Kidney epithelial cell (primary cell): Measurements from ENCODE around the gene STK32B. TPM values are rescaled to one million over a fixed set of nuclear protein-coding genes. Genes with fewer than 3 reads are reported as not detected.

Experiments used
- DNase-seq: peaks from one replicate; pipeline ENCODE4 v3.0.0-alpha.2; 2010; ENCODE audit warnings: low read depth
- H3K27me3 ChIP-seq: 2 replicates; pipeline ENCODE4 v1.6.0; 2011; ENCODE audit warnings: low read length; ENCODE audit not compliant: control insufficient read depth, insufficient read depth
- H3K36me3 ChIP-seq: 2 replicates; pipeline ENCODE4 v1.5.1; 2011; ENCODE audit warnings: low read length; ENCODE audit not compliant: control insufficient read depth, insufficient read depth
- H3K4me3 ChIP-seq: 2 replicates; pipeline ENCODE4 v1.5.1; 2011; ENCODE audit warnings: low read depth, mild to moderate bottlenecking, control low read depth, low read length
- total RNA-seq: library from RNA; depleted of rRNA; stranded (reverse); fragments of >200 nt; gene quantifications from 2 replicates; pipeline ENCODE4 v1.2.3, GENCODE V29; 2015
- TF ChIP-seq, protein P1 (sequence below): IDR thresholded peaks from 2 replicates; pipeline ENCODE4 v1.5.1; 2011; ENCODE audit warnings: mild to moderate bottlenecking, moderate library complexity, low read length, control low read depth, inconsistent platforms; ENCODE audit not compliant: insufficient read depth, poor library complexity, severe bottlenecking

STK32B gene
- total RNA-seq, 1 donor from 2014 or later, result 3.6 TPM

DNA sequence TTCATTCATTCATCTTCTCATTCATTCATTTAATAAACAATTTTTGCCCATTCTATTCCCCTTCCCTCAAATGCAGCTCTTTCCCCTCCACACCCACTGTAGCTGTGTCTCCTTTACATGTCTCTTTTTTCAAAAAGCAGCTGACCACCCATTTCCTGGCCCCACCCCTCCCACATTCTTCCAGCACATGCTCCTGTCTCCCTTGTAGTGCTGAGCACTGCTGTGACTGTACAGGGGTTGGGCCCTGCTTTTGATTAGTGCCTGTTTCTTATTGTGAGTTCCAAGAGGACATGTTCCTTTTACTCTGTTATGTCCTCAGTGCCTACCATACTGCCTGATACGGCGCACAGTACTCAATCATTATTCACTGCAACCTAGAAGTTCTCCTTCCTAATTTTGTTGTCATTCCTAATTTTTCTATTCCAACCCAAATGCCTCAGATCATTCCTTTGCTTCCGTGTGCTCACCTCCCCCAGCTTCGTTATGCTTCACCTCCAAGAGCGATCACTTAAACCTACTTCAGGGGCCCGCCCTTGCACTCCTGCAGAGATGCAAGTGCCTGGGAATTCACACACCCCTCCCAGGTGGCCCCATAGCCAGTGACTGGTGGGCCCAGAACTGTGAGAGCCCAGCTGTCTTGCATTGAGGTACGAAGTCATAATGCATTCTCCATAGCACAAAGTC lies 152.2 kb downstream of the STK32B start:
- TF ChIP-seq, protein P1, sequence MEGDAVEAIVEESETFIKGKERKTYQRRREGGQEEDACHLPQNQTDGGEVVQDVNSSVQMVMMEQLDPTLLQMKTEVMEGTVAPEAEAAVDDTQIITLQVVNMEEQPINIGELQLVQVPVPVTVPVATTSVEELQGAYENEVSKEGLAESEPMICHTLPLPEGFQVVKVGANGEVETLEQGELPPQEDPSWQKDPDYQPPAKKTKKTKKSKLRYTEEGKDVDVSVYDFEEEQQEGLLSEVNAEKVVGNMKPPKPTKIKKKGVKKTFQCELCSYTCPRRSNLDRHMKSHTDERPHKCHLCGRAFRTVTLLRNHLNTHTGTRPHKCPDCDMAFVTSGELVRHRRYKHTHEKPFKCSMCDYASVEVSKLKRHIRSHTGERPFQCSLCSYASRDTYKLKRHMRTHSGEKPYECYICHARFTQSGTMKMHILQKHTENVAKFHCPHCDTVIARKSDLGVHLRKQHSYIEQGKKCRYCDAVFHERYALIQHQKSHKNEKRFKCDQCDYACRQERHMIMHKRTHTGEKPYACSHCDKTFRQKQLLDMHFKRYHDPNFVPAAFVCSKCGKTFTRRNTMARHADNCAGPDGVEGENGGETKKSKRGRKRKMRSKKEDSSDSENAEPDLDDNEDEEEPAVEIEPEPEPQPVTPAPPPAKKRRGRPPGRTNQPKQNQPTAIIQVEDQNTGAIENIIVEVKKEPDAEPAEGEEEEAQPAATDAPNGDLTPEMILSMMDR, result no peak

DNA sequence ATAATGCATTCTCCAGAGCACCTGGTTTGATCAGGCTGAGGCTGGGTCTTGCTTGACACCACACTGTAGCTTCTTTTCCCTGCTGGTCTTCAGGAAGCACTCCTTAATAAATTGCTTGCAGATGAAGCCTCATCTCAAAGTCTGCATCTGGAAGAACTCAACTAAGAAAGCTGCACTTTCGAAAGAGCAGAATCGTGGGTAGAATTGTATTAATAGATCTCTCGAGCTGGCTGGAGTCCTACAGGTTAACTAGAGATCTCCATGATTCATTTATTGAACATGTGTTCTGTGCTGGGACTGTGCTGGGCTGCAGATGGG lies 152.7 kb downstream of the STK32B start:
- H3K4me3 ChIP-seq, result no peak overlapping the region
- TF ChIP-seq, protein P1, result no peak
- DNase-seq, result no peak
- no peaks in the 10 kb centered on the region for H3K36me3 ChIP-seq
- H3K27me3 ChIP-seq, result no peaks in the 10 kb centered on the region

More for the DNA sequence above, 152.2 kb downstream of the STK32B start:
- no peak for DNase-seq
- Histone ChIP-seq H3K27me3 (no peaks in the 10 kb centered on the region), H3K36me3 (no peaks in the 10 kb centered on the region), H3K4me3 (no peak overlapping the region)

DNA sequence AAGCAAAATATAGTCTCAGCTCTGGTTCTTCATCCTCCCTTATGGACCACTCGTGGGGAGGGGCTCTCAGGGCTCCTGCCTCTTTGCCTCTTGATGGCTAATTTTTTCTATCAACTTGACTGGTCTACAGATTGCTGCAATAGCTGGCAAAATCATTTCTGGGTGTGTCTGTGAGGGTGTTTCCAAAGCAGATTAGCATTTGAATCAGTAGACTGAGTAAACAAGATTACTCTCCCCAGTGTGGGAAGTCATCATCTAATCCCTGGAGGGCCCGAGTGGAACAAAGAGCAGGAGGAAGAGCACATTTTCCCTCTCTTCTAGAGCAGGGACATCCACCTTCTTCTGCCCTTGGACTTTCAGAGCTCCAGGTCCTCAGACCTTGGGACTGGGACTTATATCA lies 153.5 kb downstream of the STK32B start:
- Histone ChIP-seq H3K4me3 (no peak overlapping the region), H3K27me3 (no peaks in the 10 kb centered on the region), H3K36me3 (no peaks in the 10 kb centered on the region)
- DNase-seq, result no peak
- TF ChIP-seq, protein P1, result no peak

DNA sequence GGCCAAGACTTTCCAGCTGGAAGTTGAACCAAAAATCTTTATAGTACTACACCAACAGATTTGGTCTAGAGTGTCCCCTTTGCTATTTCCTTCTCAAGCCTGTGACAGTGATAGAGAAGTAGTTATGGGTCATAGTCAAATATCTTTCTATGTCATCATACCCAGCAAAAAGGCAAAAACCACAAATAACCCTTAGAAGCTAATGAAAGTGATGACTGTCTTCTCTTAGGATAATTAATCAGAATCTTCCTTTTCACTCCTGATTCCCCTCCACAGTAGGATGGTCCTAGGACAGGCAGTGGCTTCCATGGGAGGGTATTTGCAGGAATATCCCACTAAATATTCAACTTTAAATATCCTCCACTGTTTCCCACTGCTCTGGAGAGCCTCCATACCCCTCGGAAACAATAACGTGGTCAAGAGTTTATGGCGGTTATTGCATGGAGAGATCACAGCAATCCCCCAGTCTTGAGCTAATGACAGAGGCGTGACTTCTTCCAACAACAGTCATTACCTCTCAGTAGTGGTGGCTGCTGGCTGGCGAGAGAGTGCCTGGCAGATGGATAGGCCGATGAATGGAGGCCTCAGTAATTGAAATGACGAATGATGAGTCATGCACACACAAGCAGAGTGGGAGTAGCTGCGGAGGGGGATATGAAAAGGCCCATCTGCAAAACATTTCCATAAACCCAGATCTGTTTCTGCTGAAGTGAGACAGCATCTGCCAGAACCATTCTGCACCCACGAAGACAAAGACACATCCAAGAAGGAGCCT lies 154.9 kb downstream of the STK32B start:
- TF ChIP-seq, protein P1, result no peak
- H3K4me3 ChIP-seq, result no peak overlapping the region
- H3K27me3 ChIP-seq, result no peaks in the 10 kb centered on the region
- DNase-seq, result peak; percentile 61
- no peaks in the 10 kb centered on the region for H3K36me3 ChIP-seq

DNA sequence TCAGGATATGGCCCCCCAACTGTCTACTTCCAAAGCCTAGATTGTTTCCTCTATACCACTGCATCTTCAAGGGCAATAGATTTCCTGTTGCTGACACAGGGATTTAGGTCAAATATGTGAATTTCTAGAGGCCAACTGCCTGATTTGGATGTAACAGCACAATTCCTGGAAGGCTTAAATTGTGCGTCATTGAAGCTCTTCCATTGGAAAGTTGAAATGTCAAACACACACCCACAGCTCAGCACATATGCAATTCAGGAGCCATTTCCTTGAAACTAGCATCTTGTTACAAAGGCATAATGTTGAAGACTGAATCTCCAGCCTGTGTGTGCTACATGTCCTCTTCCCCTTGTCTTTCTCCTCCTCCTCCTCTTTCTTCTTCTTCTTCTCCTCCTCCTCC lies 158.6 kb downstream of the STK32B start:
- DNase-seq, result no peak
- Histone ChIP-seq H3K4me3 (no peak overlapping the region), H3K36me3 (no peaks in the 10 kb centered on the region), H3K27me3 (no peaks in the 10 kb centered on the region)
- TF ChIP-seq, protein P1, result no peak
